Gastroesophageal sphincter (tissue), 4 donors: ENCODE data around the gene RNLS. TPM values are rescaled to one million over a fixed set of nuclear protein-coding genes. Genes with fewer than 3 reads are reported as not detected.

Experiments
- ATAC-seq: fragments of 150-250 bp; one replicate; pipeline ENCODE4 v1.9.1; 2016; ENCODE audit warnings: mild to moderate bottlenecking, moderate library complexity
- H3K27ac ChIP-seq, 4 donors: fragments of 200-600 bp; sonication (generic) in 3 of 4; 1 replicate in 3 of 4; 2 replicates in 1 of 4; pipeline ENCODE4 v1.5.1; 2016 to 2019
- H3K27me3 ChIP-seq: fragments of 200-600 bp; sonication (generic); one replicate; pipeline ENCODE4 v1.5.1; 2019
- H3K36me3 ChIP-seq, 2 donors: fragments of 200-600 bp; sonication (generic); one replicate each; pipeline ENCODE4 v1.5.1; 2019; ENCODE audit warnings: control low read depth in 1 of 2
- H3K4me1 ChIP-seq, 3 donors: fragments of 200-600 bp; sonication (generic); 1 replicate in 2 of 3; 2 replicates in 1 of 3; pipeline ENCODE4 v1.5.1; 2016 to 2019; ENCODE audit warnings: control low read depth in 2 of 3
- H3K4me3 ChIP-seq, 2 donors: fragments of 200-600 bp; sonication (generic); one replicate each; pipeline ENCODE4 v1.5.1; 2019; ENCODE audit warnings: mild to moderate bottlenecking in 1 of 2, moderate library complexity in 1 of 2
- H3K9me3 ChIP-seq, 3 donors: fragments of 200-600 bp; sonication (generic); one replicate each; pipeline ENCODE4 v1.5.1; 2017 to 2019; ENCODE audit warnings: control low read depth in 2 of 3
- EP300 ChIP-seq: sonication (generic); formaldehyde crosslinking; IDR thresholded peaks from one replicate; pipeline ENCODE4 v1.6.1; 2017; ENCODE audit warnings: antibody characterized with exemption, mild to moderate bottlenecking
- POLR2A ChIP-seq, 2 donors: fragments of 450-650 bp; IDR thresholded peaks; one replicate each; pipeline ENCODE4 v1.6.1; 2017; ENCODE audit warnings: antibody characterized with exemption in 2 of 2, mild to moderate bottlenecking in 2 of 2, moderate library complexity in 1 of 2
- POLR2AphosphoS5 ChIP-seq: sonication (generic); formaldehyde crosslinking; IDR thresholded peaks from one replicate; pipeline ENCODE4 v1.6.1; 2017; ENCODE audit warnings: antibody characterized with exemption
- WGBS, 2 donors: methylation state at CpG; one replicate each; pipeline ENCODE4 v1.1.5; 2018; ENCODE audit warnings: low coverage in 1 of 2; 5-methylcytosine and 5-hydroxymethylcytosine counted together
- total RNA-seq, 4 donors: library from RNA; depleted of rRNA; stranded (reverse); fragments of >200 nt; gene quantifications; one replicate each; pipeline ENCODE4 v1.1.0, GENCODE V29; 2016
- TF ChIP-seq, protein P1 (sequence below), 4 experiments: fragments of 200-600 bp in 2 of 4; fragments of 450-650 bp in 2 of 4; sonication (generic) in 1 of 4; IDR thresholded peaks; one replicate each; pipeline ENCODE4 v1.5.1; 2017 to 2019; ENCODE audit warnings: antibody characterized with exemption in 4 of 4, mild to moderate bottlenecking in 2 of 4, moderate library complexity in 2 of 4

RNLS gene
- total RNA-seq, 4 donors from 2014 or later = 9.4 to 25.1 (median 15.3) TPM

DNA sequence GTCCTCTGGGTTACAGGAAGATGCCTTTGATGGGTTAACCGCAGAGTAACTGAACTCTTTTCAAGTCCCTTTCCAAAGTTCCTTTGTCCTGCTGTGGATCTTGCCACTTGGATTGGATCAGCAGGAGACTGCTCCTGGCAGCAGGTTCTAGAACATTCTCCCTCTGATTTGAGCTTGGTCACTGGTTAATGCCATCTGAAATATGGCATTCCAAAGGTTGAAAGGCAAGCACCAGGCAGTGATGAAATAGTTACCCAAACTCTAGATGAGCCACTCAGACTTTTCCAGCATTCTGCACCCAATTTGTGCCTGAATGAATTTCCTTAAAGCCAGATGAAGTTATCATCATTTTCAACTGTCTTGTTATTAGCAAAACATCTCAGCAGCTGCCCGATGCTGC lies 343.9 kb downstream of the RNLS start:
- no peaks in the 10 kb centered on the region for H3K9me3 ChIP-seq
- no peaks in the 10 kb centered on the region for H3K36me3 ChIP-seq
- H3K4me1 ChIP-seq = peaks cover 3 to 42% (median 5%) of the 10 kb centered on the region in 3 donors
- WGBS, 2 donors = 83 to 100% methylated on average over 1 to 2 of the region's 2 CpGs
- H3K4me3 ChIP-seq = no peak overlapping the region
- ATAC-seq = no peak
- H3K27ac ChIP-seq = peak overlapping the region in 1 of 4 donors; percentile 25
- no peaks in the 10 kb centered on the region for H3K27me3 ChIP-seq
- TF ChIP-seq POLR2AphosphoS5 (no peak), EP300 (no peak), POLR2A (IDR thresholded peaks at IDR 0.05) (no peak)
- TF ChIP-seq, protein P1, sequence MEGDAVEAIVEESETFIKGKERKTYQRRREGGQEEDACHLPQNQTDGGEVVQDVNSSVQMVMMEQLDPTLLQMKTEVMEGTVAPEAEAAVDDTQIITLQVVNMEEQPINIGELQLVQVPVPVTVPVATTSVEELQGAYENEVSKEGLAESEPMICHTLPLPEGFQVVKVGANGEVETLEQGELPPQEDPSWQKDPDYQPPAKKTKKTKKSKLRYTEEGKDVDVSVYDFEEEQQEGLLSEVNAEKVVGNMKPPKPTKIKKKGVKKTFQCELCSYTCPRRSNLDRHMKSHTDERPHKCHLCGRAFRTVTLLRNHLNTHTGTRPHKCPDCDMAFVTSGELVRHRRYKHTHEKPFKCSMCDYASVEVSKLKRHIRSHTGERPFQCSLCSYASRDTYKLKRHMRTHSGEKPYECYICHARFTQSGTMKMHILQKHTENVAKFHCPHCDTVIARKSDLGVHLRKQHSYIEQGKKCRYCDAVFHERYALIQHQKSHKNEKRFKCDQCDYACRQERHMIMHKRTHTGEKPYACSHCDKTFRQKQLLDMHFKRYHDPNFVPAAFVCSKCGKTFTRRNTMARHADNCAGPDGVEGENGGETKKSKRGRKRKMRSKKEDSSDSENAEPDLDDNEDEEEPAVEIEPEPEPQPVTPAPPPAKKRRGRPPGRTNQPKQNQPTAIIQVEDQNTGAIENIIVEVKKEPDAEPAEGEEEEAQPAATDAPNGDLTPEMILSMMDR (IDR thresholded peaks at IDR 0.05) = no peak

DNA sequence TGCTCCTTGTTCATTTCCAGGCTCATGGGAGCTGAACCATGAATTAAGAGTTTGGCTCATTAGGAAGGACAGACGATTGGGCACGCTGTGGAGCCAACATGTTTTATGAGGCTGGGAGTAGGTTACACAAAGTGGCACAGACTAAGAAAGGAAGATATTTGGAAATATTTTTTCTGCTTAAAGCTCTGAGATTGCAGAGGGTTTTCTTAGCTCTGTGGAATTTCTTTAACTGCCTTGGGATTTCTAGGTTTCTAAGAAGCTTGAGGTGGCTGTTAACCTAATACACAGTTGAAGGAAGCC lies 344.6 kb downstream of the RNLS start:
- ATAC-seq = no peak
- WGBS, 2 donors = 48 to 52% methylated on average over 2 of the region's 2 CpGs
- Histone ChIP-seq H3K36me3 (no peaks in the 10 kb centered on the region), H3K4me1 (peaks cover 0 to 39% (median 0%) of the 10 kb centered on the region in 3 donors), H3K27me3 (no peaks in the 10 kb centered on the region), H3K27ac (peak overlapping the region in 2 of 4 donors; percentile 25 to 32), H3K9me3 (no peaks in the 10 kb centered on the region), H3K4me3 (no peak overlapping the region)
- TF ChIP-seq POLR2A (IDR thresholded peaks at IDR 0.05) = no peak
- TF ChIP-seq, protein P1 (IDR thresholded peaks at IDR 0.05) = no peak
- no peak for TF ChIP-seq EP300
- no peak for TF ChIP-seq POLR2AphosphoS5

DNA sequence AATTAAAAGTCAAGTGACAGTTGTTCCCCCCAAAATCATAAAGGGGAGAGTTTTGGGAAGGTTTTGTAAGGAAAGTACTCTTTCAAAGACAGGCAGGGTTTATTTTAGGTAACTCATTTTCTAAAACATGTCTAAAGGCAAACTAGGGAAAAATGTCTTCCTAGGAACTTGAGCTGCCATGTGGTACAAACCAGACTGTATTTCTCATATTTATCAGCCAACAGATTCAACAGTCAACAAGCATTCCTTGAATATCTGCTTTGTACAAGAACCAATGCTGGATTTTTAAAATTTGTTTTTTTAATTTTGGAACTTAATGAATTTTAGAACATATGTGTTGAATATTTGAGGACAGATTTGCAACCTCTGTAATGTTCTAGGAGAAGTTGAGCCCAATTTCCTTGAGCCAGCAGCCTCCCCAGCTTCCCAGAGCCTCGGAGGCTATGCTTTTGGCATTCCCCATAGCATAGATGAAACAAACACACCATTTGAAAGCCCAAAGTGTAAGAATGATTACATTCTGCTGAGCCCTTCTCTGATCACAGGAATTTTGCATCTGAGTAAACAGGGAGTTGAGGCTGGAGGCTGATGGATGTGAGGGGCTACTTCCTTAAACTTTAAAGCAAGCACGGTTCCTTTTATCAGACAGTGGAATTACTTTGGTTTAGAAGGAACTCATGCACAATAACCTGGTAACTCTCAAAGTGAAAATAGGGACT lies 345.1 kb downstream of the RNLS start:
- peak overlapping the region in 2 of 4 donors; percentile 25 to 32 for H3K27ac ChIP-seq

DNA sequence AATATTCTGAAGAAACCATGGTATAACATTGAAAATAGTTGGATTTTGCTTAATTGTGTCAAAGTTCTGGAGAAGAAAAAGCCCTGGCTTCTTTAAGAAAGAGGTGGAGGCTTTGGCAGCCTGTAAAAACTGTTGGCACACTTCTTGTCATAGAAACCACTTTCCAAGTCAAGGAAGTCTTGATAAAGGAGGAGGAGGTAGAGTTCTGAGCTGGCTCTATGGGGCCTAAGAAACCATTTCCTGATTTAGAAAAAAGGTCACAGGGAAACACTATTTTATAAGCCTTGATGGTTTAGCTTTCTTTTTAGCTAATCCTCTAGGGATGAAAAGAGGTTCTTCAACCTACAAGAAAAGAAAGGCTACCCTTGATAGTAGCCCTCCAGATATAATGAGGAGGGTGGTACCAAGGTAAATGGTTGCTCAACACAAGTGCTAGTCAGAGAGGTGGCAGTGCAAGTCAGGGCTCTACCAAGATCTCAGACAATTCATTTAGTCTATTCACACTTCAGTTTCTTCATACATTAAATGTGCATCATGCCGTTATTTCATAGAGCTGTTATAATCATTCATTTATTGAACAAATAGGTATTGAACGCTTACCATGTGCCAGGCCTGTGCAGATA lies 346.9 kb downstream of the RNLS start:
- Histone ChIP-seq H3K36me3 (no peaks in the 10 kb centered on the region), H3K4me3 (no peak overlapping the region), H3K27ac (no peak overlapping the region), H3K27me3 (no peaks in the 10 kb centered on the region), H3K9me3 (no peaks in the 10 kb centered on the region), H3K4me1 (peaks cover 0 to 43% (median 4%) of the 10 kb centered on the region in 3 donors)
- WGBS, 2 donors = 94 to 100% methylated on average over 2 of the region's 2 CpGs
- TF ChIP-seq EP300 (no peak), POLR2AphosphoS5 (no peak), POLR2A (IDR thresholded peaks at IDR 0.05) (no peak)
- TF ChIP-seq, protein P1 (IDR thresholded peaks at IDR 0.05) = no peak
- ATAC-seq = no peak

More for the DNA sequence above, 345.1 kb downstream of the RNLS start:
- Histone ChIP-seq H3K4me1 (peaks cover 0 to 36% (median 0%) of the 10 kb centered on the region in 3 donors), H3K27me3 (no peaks in the 10 kb centered on the region), H3K36me3 (no peaks in the 10 kb centered on the region), H3K9me3 (no peaks in the 10 kb centered on the region), H3K4me3 (no peak overlapping the region)
- no peak for ATAC-seq
- TF ChIP-seq EP300 = no peak
- TF ChIP-seq, protein P1 (IDR thresholded peaks at IDR 0.05) = no peak
- no peak for TF ChIP-seq POLR2A (IDR thresholded peaks at IDR 0.05)
- TF ChIP-seq POLR2AphosphoS5 = no peak
- 17 to 43% methylated on average over 2 of the region's 2 CpGs for whole genome bisulfite sequencing, 2 donors

DNA sequence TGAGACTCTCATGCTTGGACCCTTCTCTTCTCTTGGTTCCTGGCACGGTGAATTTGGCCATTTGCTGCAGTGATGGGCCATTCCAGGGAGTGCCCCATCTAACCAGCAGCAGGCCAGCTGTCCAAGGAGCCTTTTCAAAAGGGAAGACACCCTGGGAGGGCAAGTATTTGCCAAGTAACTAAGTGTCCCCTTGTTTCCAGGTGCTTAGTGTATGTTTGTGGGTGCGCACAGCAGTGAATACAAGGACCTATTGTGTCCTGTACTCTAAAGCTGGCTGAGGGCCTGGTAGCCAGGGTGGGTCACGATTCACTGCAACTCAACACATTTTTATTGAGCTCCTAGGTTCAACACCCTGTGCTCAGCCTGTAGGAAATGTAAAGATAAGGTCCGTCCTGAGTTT lies 348.8 kb downstream of the RNLS start:
- no peak for TF ChIP-seq POLR2AphosphoS5
- Histone ChIP-seq H3K27me3 (no peaks in the 10 kb centered on the region), H3K4me1 (peaks cover 0 to 42% (median 4%) of the 10 kb centered on the region in 3 donors), H3K9me3 (no peaks in the 10 kb centered on the region), H3K27ac (peak overlapping the region in 2 of 4 donors; percentile 39 to 49), H3K4me3 (no peak overlapping the region), H3K36me3 (no peaks in the 10 kb centered on the region)
- 35 to 44% methylated on average over 3 of the region's 4 CpGs for WGBS, 2 donors
- no peak for ATAC-seq
